MV-4-11 (cell line): ENCODE data around the gene MADD.

Source experiments
- DNase-seq: peaks from one replicate; lab custom pipeline; 2025; lab: John Stamatoyannopoulos, UW

MADD gene

GRCh38 chr11:47338396-47339241 is 68.7 kb downstream of the MADD start:
- no peak for DNase-seq

- DNase-seq, result no peak
These were observed 70.1 kb downstream of the MADD start for GRCh38 chr11:47340010-47340409.

- no peak for DNase-seq
These were observed 71.2 kb downstream of the MADD start for GRCh38 chr11:47340980-47341775.

- no peak for DNase-seq
These were observed 72.3 kb downstream of the MADD start for GRCh38 chr11:47342036-47342803.

GRCh38 chr11:47342854-47343253 is 72.9 kb downstream of the MADD start:
- DNase-seq, result no peak

GRCh38 chr11:47345890-47346563 is 76.1 kb downstream of the MADD start:
- DNase-seq, result no peak

GRCh38 chr11:47347137-47347536 is 77.2 kb downstream of the MADD start:
- no peak for DNase-seq

GRCh38 chr11:47348131-47348802 is 78.3 kb downstream of the MADD start:
- DNase-seq, result no peak

- peak; percentile 71 for DNase-seq
These were observed 78.9 kb downstream of the MADD start for GRCh38 chr11:47348859-47349258.

- DNase-seq, result no peak
These were observed 79.7 kb downstream of the MADD start for GRCh38 chr11:47349521-47350095.

GRCh38 chr11:47350315-47350714 is 80.4 kb downstream of the MADD start:
- DNase-seq, result no peak

- DNase-seq, result no peak
These were observed 81.5 kb downstream of the MADD start for GRCh38 chr11:47351156-47352126.

GRCh38 chr11:47352556-47352955 is 82.6 kb downstream of the MADD start, which contains the start of gene MYBPC3:
TSS of gene MYBPC3 (minus strand) at chr11:47352702. CDS start at chr11:47352647, 55 bp downstream.
- no peak for DNase-seq

- no peak for DNase-seq
These were observed 84.2 kb downstream of the MADD start for GRCh38 chr11:47353978-47354774.

- no peak for DNase-seq
These were observed 85.0 kb downstream of the MADD start for GRCh38 chr11:47354913-47355282.

GRCh38 chr11:47355283-47356128 is 85.6 kb downstream of the MADD start:
- DNase-seq, result peak; percentile 13

- no peak for DNase-seq
These were observed 86.4 kb downstream of the MADD start for GRCh38 chr11:47356129-47356997.
